Measurements from ENCODE around the gene BIRC2. TPM values are rescaled to one million over a fixed set of nuclear protein-coding genes. Genes with fewer than 3 reads are reported as not detected.

The BIRC2 gene
- total and polyA plus RNA-seq, 10 of the 15 experiments (the other 5 are each of a cell fraction or from before 2014, with no cell fraction given) = 13.8 to 75.8 (median 26.5) TPM

GRCh38 chr11:102385085-102386007 lies 38.3 kb downstream of the BIRC2 start (continued):
- TF ChIP-seq ZNF217 (IDR thresholded peaks at IDR 0.05) (no peak), SMARCA5 (IDR thresholded peaks at IDR 0.05) (no peak), SRF (IDR thresholded peaks at IDR 0.05; ENCODE audit: low read depth in 2 of 2, low read length in 2 of 2) (no peak), SUPT20H (IDR thresholded peaks at IDR 0.05; ENCODE audit: borderline replicate concordance, control insufficient read depth, low read depth, low read length) (no peak), EED (IDR thresholded peaks at IDR 0.05; ENCODE audit: low read depth) (no peak)

DNA sequence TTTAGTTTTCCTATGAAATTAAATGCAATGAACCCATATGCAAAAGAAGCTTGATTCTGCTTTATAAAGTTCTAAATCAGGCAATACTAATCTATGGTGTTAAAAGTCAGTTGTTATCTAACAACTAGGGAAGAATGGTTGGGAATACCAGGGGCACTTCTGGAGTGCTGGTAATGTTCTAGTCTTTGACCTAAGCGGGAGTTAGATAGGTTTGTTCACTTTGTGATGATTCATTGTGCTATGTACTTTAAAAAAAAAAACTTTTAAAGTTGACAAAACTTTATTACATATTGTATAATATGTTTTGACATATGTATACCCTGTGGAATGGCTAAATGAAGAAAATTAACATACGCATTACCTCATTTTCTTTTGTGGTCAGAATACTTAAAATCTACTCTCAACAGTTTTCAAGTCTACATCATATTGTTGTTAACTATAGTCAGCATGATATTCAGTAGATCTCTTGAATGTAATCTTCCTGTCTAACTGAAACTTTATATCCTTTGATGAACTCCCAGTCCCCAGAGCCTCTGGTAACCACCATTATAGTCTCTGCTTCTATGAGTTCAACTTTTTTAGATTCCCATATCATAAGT lies 39.2 kb downstream of the BIRC2 start:
- no peak for DNase-seq (ENCODE audit: low read depth, low spot score)
- no peaks in the 10 kb centered on the region; the same call in 1 of the 2 replicates for H3K4me1 ChIP-seq (ENCODE audit: control insufficient read depth, insufficient read depth, low read length)
- ChIA-PET SMC1A (ENCODE audit: uncharacterized antibody, unreplicated experiment) (interaction anchor here (1.3 to 1.7 kb wide), 2 partner anchors 98 to 110 kb away, joined by 3 read pairs; no protein-coding TSS in a partner anchor), POLR2A (no interaction called here), CTCF (interaction anchor here (0.9 to 2.2 kb wide), 4 partner anchors 10 to 280 kb away, joined by 3 to 6 read pairs (median 4); no protein-coding TSS in a partner anchor), RAD21 (ENCODE audit: unreplicated experiment) (no interaction called here)
- no peak overlapping the region for H3K27ac ChIP-seq (ENCODE audit: control insufficient read depth, insufficient read depth)
- H3K9ac ChIP-seq (ENCODE audit: control insufficient read depth, insufficient read depth, low read length) = no peak overlapping the region
- no peak overlapping the region for H3K4me3 ChIP-seq
- H3K79me2 ChIP-seq (ENCODE audit: control insufficient read depth, insufficient read depth, low read length) = no peaks in the 10 kb centered on the region; the same call in 1 of the 2 replicates
- no peaks in the 10 kb centered on the region for H4K20me1 ChIP-seq (ENCODE audit: control insufficient read depth, insufficient read depth)
- no peak overlapping the region for H3K4me2 ChIP-seq (ENCODE audit: control insufficient read depth, insufficient read depth)
- no peak for FAIRE-seq
- H2AFZ ChIP-seq (ENCODE audit: control insufficient read depth, low read depth, low read length) = no peak overlapping the region
- peaks cover 7 to 14% of the 10 kb centered on the region in 2 experiments; a peak in 3 of 4 replicates for H3K36me3 ChIP-seq (ENCODE audit: control insufficient read depth in 2 of 2, insufficient read depth in 2 of 2, low read length in 1 of 2)
- intact Hi-C loops (cut with micrococcal nuclease; ENCODE audit: unreplicated experiment) = no loop called here
- in situ Hi-C loops (cut with MboI) = loop anchor here (25.0 kb wide), 1 partner anchor 101 kb away; no protein-coding TSS in a partner anchor
- no peak for ATAC-seq
- no TSS peak for BruUV-seq (replicated peaks)
- H3K27me3 ChIP-seq (replicated peaks in 1 of 2; ENCODE audit: control insufficient read depth in 2 of 2, insufficient read depth in 2 of 2, low read length in 1 of 2) = no peaks in the 10 kb centered on the region
- 100% methylated on average over 2 of the region's 2 CpGs for WGBS (ENCODE audit: insufficient coverage, insufficient replicate concordance, low lambda C conversion rate, missing lambda C conversion rate)
- peaks cover 5% of the 10 kb centered on the region; the same call in 2 of the 3 replicates for H3K9me3 ChIP-seq (replicated peaks; ENCODE audit: control insufficient read depth, insufficient read depth, low read length)
- no peak for TF ChIP-seq MEF2B (IDR thresholded peaks at IDR 0.05; ENCODE audit: partially characterized antibody, poor library complexity, severe bottlenecking)
- no peak for TF ChIP-seq FOXK2 (IDR thresholded peaks at IDR 0.05)
- TF ChIP-seq ZBED1 (IDR thresholded peaks at IDR 0.05; ENCODE audit: borderline replicate concordance) = no peak
- TF ChIP-seq, protein P1, sequence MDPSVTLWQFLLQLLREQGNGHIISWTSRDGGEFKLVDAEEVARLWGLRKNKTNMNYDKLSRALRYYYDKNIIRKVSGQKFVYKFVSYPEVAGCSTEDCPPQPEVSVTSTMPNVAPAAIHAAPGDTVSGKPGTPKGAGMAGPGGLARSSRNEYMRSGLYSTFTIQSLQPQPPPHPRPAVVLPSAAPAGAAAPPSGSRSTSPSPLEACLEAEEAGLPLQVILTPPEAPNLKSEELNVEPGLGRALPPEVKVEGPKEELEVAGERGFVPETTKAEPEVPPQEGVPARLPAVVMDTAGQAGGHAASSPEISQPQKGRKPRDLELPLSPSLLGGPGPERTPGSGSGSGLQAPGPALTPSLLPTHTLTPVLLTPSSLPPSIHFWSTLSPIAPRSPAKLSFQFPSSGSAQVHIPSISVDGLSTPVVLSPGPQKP (IDR thresholded peaks at IDR 0.05; ENCODE audit: low read depth, low read length) = no peak
- TF ChIP-seq SPI1 (IDR thresholded peaks at IDR 0.05; ENCODE audit: borderline replicate concordance, insufficient read depth, low read depth, low read length) = no peak
- TF ChIP-seq SMAD5 (IDR thresholded peaks at IDR 0.05; ENCODE audit: low read depth) = no peak
- no peak for TF ChIP-seq TBL1XR1 (IDR thresholded peaks at IDR 0.05; ENCODE audit: low read depth, low read length)
- TF ChIP-seq CHD4 (IDR thresholded peaks at IDR 0.05) = no peak
- TF ChIP-seq MYB (IDR thresholded peaks at IDR 0.05; ENCODE audit: borderline replicate concordance, low read depth, low read length) = no peak
- TF ChIP-seq FOS (IDR thresholded peaks at IDR 0.05; ENCODE audit: borderline replicate concordance, extremely low read depth, insufficient read length) = no peak
- no peak for TF ChIP-seq STAT1 (conservative IDR thresholded peaks at IDR 0.05)
- TF ChIP-seq, protein P2, sequence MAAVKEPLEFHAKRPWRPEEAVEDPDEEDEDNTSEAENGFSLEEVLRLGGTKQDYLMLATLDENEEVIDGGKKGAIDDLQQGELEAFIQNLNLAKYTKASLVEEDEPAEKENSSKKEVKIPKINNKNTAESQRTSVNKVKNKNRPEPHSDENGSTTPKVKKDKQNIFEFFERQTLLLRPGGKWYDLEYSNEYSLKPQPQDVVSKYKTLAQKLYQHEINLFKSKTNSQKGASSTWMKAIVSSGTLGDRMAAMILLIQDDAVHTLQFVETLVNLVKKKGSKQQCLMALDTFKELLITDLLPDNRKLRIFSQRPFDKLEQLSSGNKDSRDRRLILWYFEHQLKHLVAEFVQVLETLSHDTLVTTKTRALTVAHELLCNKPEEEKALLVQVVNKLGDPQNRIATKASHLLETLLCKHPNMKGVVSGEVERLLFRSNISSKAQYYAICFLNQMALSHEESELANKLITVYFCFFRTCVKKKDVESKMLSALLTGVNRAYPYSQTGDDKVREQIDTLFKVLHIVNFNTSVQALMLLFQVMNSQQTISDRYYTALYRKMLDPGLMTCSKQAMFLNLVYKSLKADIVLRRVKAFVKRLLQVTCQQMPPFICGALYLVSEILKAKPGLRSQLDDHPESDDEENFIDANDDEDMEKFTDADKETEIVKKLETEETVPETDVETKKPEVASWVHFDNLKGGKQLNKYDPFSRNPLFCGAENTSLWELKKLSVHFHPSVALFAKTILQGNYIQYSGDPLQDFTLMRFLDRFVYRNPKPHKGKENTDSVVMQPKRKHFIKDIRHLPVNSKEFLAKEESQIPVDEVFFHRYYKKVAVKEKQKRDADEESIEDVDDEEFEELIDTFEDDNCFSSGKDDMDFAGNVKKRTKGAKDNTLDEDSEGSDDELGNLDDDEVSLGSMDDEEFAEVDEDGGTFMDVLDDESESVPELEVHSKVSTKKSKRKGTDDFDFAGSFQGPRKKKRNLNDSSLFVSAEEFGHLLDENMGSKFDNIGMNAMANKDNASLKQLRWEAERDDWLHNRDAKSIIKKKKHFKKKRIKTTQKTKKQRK (IDR thresholded peaks at IDR 0.05; ENCODE audit: low read depth, low read length) = no peak

Measured in GM12878 (cell line).